K562 (cell line): Measurements from ENCODE around the gene MLYCD.

Experiments used
- FOXO4 ChIP-seq: fragments of 450-650 bp; formaldehyde crosslinking; IDR thresholded peaks from 2 replicates; pipeline ENCODE4 v1.4.0; 2020; ENCODE audit warnings: mild to moderate bottlenecking, moderate library complexity
- SP2 ChIP-seq: IDR thresholded peaks from 2 replicates; pipeline ENCODE4 v1.6.1; 2011; ENCODE audit warnings: mild to moderate bottlenecking, low read depth, low read length, moderate library complexity; ENCODE audit not compliant: poor library complexity, severe bottlenecking; ENCODE audit errors: extremely low read depth

- TF ChIP-seq FOXO4 (no peak), SP2 (no peak)
Measured at GRCh38 chr16:83972256-83973008, 73.5 kb downstream of the MLYCD start.
